Neural cell (in vitro differentiated cells): ENCODE data around the gene IST1. TPM values are rescaled to one million over a fixed set of nuclear protein-coding genes. Genes with fewer than 3 reads are reported as not detected.

Source experiments
- H2AFZ ChIP-seq: fragments of 200-600, 300-800 bp; sonication (generic), shearing (Covaris generic); 2 replicates; pipeline ENCODE4 v1.6.0; 2014; ENCODE audit warnings: low read depth, mild to moderate bottlenecking, antibody characterized with exemption, low read length, moderate library complexity
- H3F3A ChIP-seq: fragments of 200-600 bp; shearing (Covaris generic); 2 replicates; pipeline ENCODE4 v1.6.1; 2016; ENCODE audit warnings: mild to moderate bottlenecking, moderate library complexity, mixed read lengths, antibody characterized with exemption, low read length; ENCODE audit not compliant: insufficient read depth, poor library complexity, severe bottlenecking
- H3K27ac ChIP-seq: fragments of 200-600, 300-800 bp; sonication (generic), shearing (Covaris generic); 2 replicates; pipeline ENCODE4 v1.5.1; 2014; ENCODE audit warnings: mild to moderate bottlenecking, low read length, moderate library complexity
- H3K27me3 ChIP-seq: fragments of 300-800, 200-600 bp; sonication (generic), shearing (Covaris generic); 2 replicates; pipeline ENCODE4 v1.6.0; 2014; ENCODE audit warnings: mild to moderate bottlenecking, low read depth, low read length, moderate library complexity; ENCODE audit not compliant: insufficient read depth
- H3K36me3 ChIP-seq: fragments of 300-800, 200-600 bp; sonication (generic), shearing (Covaris generic); 2 replicates; pipeline ENCODE4 v1.5.1; 2014; ENCODE audit warnings: mild to moderate bottlenecking, antibody characterized with exemption, low read length, moderate library complexity; ENCODE audit not compliant: insufficient read depth
- H3K4me2 ChIP-seq: fragments of 300-800, 200-600 bp; sonication (generic), shearing (Covaris generic); 2 replicates; pipeline ENCODE4 v1.6.0; 2014; ENCODE audit warnings: mild to moderate bottlenecking, low read length
- H3K4me3 ChIP-seq: fragments of 300-800, 200-600 bp; sonication (generic), shearing (Covaris generic); 2 replicates; pipeline ENCODE4 v1.5.1; 2014; ENCODE audit warnings: mild to moderate bottlenecking, low read length, moderate library complexity
- H3K79me2 ChIP-seq: fragments of 200-600 bp; shearing (Covaris generic); replicated peaks from 2 replicates; pipeline ENCODE4 v1.6.0; 2014; ENCODE audit warnings: mild to moderate bottlenecking, low read length, moderate library complexity; ENCODE audit not compliant: insufficient read depth
- H3K9ac ChIP-seq: fragments of 300-800, 200-600 bp; sonication (generic), shearing (Covaris generic); 2 replicates; pipeline ENCODE4 v1.6.1; 2016; ENCODE audit warnings: mild to moderate bottlenecking, low read length, mixed read lengths
- H3K9me2 ChIP-seq: fragments of 200-600 bp; shearing (Covaris generic); 2 replicates; pipeline ENCODE4 v1.6.1; 2016; ENCODE audit warnings: mild to moderate bottlenecking, low read length, mixed read lengths; ENCODE audit not compliant: insufficient read depth
- H3K9me3 ChIP-seq: fragments of 200-600, 300-800 bp; sonication (generic), shearing (Covaris generic); 2 replicates; pipeline ENCODE4 v1.6.1; 2016; ENCODE audit warnings: mild to moderate bottlenecking, mixed run types, low read length, moderate library complexity, mixed read lengths
- H4K20me1 ChIP-seq: fragments of 200-600 bp; shearing (Covaris generic); 2 replicates; pipeline ENCODE4 v1.6.1; 2016; ENCODE audit warnings: mild to moderate bottlenecking, mixed run types; ENCODE audit not compliant: insufficient read depth
- EP300 ChIP-seq: fragments of 450-650 bp; conservative IDR thresholded peaks from 2 replicates; pipeline ENCODE4 v1.6.1; 2014; ENCODE audit warnings: antibody characterized with exemption, mild to moderate bottlenecking, moderate library complexity; ENCODE audit not compliant: poor library complexity, severe bottlenecking
- EZH2 ChIP-seq: fragments of 200-600, 300-800 bp; shearing (Covaris generic), sonication (generic); IDR thresholded peaks from 2 replicates; pipeline ENCODE4 v1.6.1; 2014; ENCODE audit warnings: antibody characterized with exemption, low read length, borderline replicate concordance, mild to moderate bottlenecking; ENCODE audit not compliant: insufficient read depth, poor library complexity, severe bottlenecking
- MXI1 ChIP-seq: fragments of 450-650 bp; conservative IDR thresholded peaks from 2 replicates; pipeline ENCODE4 v1.6.1; 2014; ENCODE audit warnings: antibody characterized with exemption, mild to moderate bottlenecking; ENCODE audit not compliant: poor library complexity, severe bottlenecking
- POLR2AphosphoS5 ChIP-seq: IDR thresholded peaks from 2 replicates; pipeline ENCODE4 v1.6.1; 2012
- RAD21 ChIP-seq: fragments of 450-650 bp; conservative IDR thresholded peaks from 2 replicates; pipeline ENCODE4 v1.6.1; 2014; ENCODE audit warnings: antibody characterized with exemption, mild to moderate bottlenecking, moderate library complexity
- REST ChIP-seq: IDR thresholded peaks from 2 replicates; pipeline ENCODE4 v1.6.1; 2012; ENCODE audit warnings: borderline replicate concordance
- SMC3 ChIP-seq: fragments of 450-650 bp; conservative IDR thresholded peaks from 2 replicates; pipeline ENCODE4 v1.6.1; 2014; ENCODE audit warnings: antibody characterized with exemption, mild to moderate bottlenecking, moderate library complexity; ENCODE audit not compliant: poor library complexity
- TAF1 ChIP-seq: IDR thresholded peaks from 2 replicates; pipeline ENCODE4 v1.6.1; 2012; ENCODE audit warnings: low read depth
- polyA plus RNA-seq: library from polyadenylated mRNA; depleted of rRNA; stranded (reverse); fragments of >200 nt; gene quantifications from 2 replicates; pipeline ENCODE4 v1.2.3, GENCODE V29; 2014
- TF ChIP-seq, protein P1 (sequence below): fragments of 450-650 bp; IDR thresholded peaks from 2 replicates; pipeline ENCODE4 v1.5.1; 2014; ENCODE audit warnings: antibody characterized with exemption, mild to moderate bottlenecking, moderate library complexity; ENCODE audit not compliant: poor library complexity, severe bottlenecking

Gene IST1
- polyA plus RNA-seq, 1 donor from 2014 or later: 389 TPM

- Histone ChIP-seq H3K36me3 (no peaks in the 10 kb centered on the region), H2AFZ (no peak overlapping the region), H3K9ac (no peak overlapping the region)
Observed at GRCh38 chr16:71854369-71854948, 40.9 kb upstream of the IST1 start.

GRCh38 chr16:71855937-71856662, 39.2 kb upstream of the IST1 start:
- no peaks in the 10 kb centered on the region for H3K79me2 ChIP-seq
- no peak overlapping the region for H3K27ac ChIP-seq
- no peak overlapping the region for H3K4me2 ChIP-seq
- H3K9ac ChIP-seq: no peak overlapping the region
- H3K9me3 ChIP-seq: no peaks in the 10 kb centered on the region
- no peaks in the 10 kb centered on the region for H3K9me2 ChIP-seq
- H3K4me3 ChIP-seq: no peak overlapping the region
- H3K36me3 ChIP-seq: no peaks in the 10 kb centered on the region
- no peaks in the 10 kb centered on the region for H3K27me3 ChIP-seq
- H4K20me1 ChIP-seq: no peaks in the 10 kb centered on the region
- H3F3A ChIP-seq: no peaks in the 10 kb centered on the region
- H2AFZ ChIP-seq: no peak overlapping the region
- TF ChIP-seq REST (no peak), SMC3 (no peak), POLR2AphosphoS5 (no peak), EZH2 (no peak), EP300 (no peak), RAD21 (no peak), TAF1 (no peak)

More at GRCh38 chr16:71854369-71854948, 40.9 kb upstream of the IST1 start:
- H3F3A ChIP-seq: no peaks in the 10 kb centered on the region
- H3K79me2 ChIP-seq: no peaks in the 10 kb centered on the region
- no peaks in the 10 kb centered on the region for H3K9me2 ChIP-seq
- no peak overlapping the region for H3K27ac ChIP-seq
- no peaks in the 10 kb centered on the region for H4K20me1 ChIP-seq
- no peaks in the 10 kb centered on the region for H3K27me3 ChIP-seq
- no peaks in the 10 kb centered on the region for H3K9me3 ChIP-seq
- H3K4me2 ChIP-seq: no peak overlapping the region
- no peak overlapping the region for H3K4me3 ChIP-seq
- TF ChIP-seq EP300 (no peak), EZH2 (no peak), MXI1 (no peak), REST (no peak), SMC3 (no peak), POLR2AphosphoS5 (no peak), TAF1 (no peak), RAD21 (no peak)
- TF ChIP-seq, protein P1, sequence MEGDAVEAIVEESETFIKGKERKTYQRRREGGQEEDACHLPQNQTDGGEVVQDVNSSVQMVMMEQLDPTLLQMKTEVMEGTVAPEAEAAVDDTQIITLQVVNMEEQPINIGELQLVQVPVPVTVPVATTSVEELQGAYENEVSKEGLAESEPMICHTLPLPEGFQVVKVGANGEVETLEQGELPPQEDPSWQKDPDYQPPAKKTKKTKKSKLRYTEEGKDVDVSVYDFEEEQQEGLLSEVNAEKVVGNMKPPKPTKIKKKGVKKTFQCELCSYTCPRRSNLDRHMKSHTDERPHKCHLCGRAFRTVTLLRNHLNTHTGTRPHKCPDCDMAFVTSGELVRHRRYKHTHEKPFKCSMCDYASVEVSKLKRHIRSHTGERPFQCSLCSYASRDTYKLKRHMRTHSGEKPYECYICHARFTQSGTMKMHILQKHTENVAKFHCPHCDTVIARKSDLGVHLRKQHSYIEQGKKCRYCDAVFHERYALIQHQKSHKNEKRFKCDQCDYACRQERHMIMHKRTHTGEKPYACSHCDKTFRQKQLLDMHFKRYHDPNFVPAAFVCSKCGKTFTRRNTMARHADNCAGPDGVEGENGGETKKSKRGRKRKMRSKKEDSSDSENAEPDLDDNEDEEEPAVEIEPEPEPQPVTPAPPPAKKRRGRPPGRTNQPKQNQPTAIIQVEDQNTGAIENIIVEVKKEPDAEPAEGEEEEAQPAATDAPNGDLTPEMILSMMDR: no peak
